Measurements from ENCODE around the gene AQP7.

- TF ChIP-seq ZNF558 (tag by site-specific recombination; IDR thresholded peaks at IDR 0.05) (no peak), REST (tag by site-specific recombination; IDR thresholded peaks at IDR 0.05) (no peak), ZNF121 (tag by site-specific recombination; IDR thresholded peaks at IDR 0.05) (no peak), ZNF341 (tag by site-specific recombination; IDR thresholded peaks at IDR 0.05; ENCODE audit: low read depth) (no peak), PRDM1 (tag by site-specific recombination; IDR thresholded peaks at IDR 0.05) (no peak), ZNF670 (tag by site-specific recombination; IDR thresholded peaks at IDR 0.05; ENCODE audit: low read depth) (no peak), HOXC10 (CRISPR knock-in tag; IDR thresholded peaks at IDR 0.05) (no peak), ZBTB8A (tag by site-specific recombination; IDR thresholded peaks at IDR 0.05) (no peak)
- TF ChIP-seq, protein P1, sequence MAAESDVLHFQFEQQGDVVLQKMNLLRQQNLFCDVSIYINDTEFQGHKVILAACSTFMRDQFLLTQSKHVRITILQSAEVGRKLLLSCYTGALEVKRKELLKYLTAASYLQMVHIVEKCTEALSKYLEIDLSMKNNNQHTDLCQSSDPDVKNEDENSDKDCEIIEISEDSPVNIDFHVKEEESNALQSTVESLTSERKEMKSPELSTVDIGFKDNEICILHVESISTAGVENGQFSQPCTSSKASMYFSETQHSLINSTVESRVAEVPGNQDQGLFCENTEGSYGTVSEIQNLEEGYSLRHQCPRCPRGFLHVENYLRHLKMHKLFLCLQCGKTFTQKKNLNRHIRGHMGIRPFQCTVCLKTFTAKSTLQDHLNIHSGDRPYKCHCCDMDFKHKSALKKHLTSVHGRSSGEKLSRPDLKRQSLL (tag by site-specific recombination; IDR thresholded peaks at IDR 0.05), result no peak
- TF ChIP-seq, protein P2, sequence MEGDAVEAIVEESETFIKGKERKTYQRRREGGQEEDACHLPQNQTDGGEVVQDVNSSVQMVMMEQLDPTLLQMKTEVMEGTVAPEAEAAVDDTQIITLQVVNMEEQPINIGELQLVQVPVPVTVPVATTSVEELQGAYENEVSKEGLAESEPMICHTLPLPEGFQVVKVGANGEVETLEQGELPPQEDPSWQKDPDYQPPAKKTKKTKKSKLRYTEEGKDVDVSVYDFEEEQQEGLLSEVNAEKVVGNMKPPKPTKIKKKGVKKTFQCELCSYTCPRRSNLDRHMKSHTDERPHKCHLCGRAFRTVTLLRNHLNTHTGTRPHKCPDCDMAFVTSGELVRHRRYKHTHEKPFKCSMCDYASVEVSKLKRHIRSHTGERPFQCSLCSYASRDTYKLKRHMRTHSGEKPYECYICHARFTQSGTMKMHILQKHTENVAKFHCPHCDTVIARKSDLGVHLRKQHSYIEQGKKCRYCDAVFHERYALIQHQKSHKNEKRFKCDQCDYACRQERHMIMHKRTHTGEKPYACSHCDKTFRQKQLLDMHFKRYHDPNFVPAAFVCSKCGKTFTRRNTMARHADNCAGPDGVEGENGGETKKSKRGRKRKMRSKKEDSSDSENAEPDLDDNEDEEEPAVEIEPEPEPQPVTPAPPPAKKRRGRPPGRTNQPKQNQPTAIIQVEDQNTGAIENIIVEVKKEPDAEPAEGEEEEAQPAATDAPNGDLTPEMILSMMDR (tag by site-specific recombination; IDR thresholded peaks at IDR 0.05), result no peak
These were observed 43.2 kb upstream of the AQP7 start for GRCh38 chr9:33445389-33446239.

Measured in HEK293 (cell line).